HTR-8/SVneo (cell line): Measurements from ENCODE around the gene ZNF608.

ENCODE experiments used
- DNase-seq: peaks from one replicate; pipeline ENCODE4 v3.0.0; 2011; ENCODE audit warnings: low spot score, mixed read lengths; ENCODE audit not compliant: insufficient read length
- FAIRE-seq: peaks from 2 replicates; lab custom pipeline; 2011; peaks lifted over from hg19 to GRCh38; lab: Jason Lieb, UNC

The ZNF608 gene

GRCh38 chr5:124745928-124746915, at the start of gene ZNF608:
Gene ZNF608 (minus strand): TSS chr5:124746639. CDS start chr5:124744989, 1,650 bp downstream.
- DNase-seq (no peak), FAIRE-seq (no peak)

GRCh38 chr5:124795829-124796228, 49.4 kb upstream of the ZNF608 start:
- FAIRE-seq, result no peak
- no peak for DNase-seq

GRCh38 chr5:124790895-124791732, 44.7 kb upstream of the ZNF608 start:
- peak; percentile 48 for DNase-seq
- no peak for FAIRE-seq

- DNase-seq, result no peak
These were observed 44.0 kb upstream of the ZNF608 start for GRCh38 chr5:124790301-124790894.

GRCh38 chr5:124789104-124789605, 42.7 kb upstream of the ZNF608 start:
- DNase-seq (no peak), FAIRE-seq (no peak)

More at GRCh38 chr5:124790301-124790894, 44.0 kb upstream of the ZNF608 start:
- no peak for FAIRE-seq

- DNase-seq, result no peak
- no peak for FAIRE-seq
These were observed 37.4 kb upstream of the ZNF608 start for GRCh38 chr5:124783794-124784193.

GRCh38 chr5:124783285-124783684, 36.8 kb upstream of the ZNF608 start:
- DNase-seq, result no peak
- FAIRE-seq, result no peak

GRCh38 chr5:124782262-124782661, 35.8 kb upstream of the ZNF608 start:
- no peak for DNase-seq
- FAIRE-seq, result no peak

GRCh38 chr5:124780011-124780410, 33.6 kb upstream of the ZNF608 start:
- DNase-seq (no peak), FAIRE-seq (no peak)

GRCh38 chr5:124773315-124774311, 27.2 kb upstream of the ZNF608 start:
- FAIRE-seq, result no peak

GRCh38 chr5:124772457-124773200, 26.2 kb upstream of the ZNF608 start:
- FAIRE-seq, result no peak
- no peak for DNase-seq

More at GRCh38 chr5:124773315-124774311, 27.2 kb upstream of the ZNF608 start:
- no peak for DNase-seq

GRCh38 chr5:124771761-124772160, 25.3 kb upstream of the ZNF608 start:
- no peak for FAIRE-seq
- DNase-seq, result no peak

GRCh38 chr5:124764992-124765611, 18.7 kb upstream of the ZNF608 start:
- FAIRE-seq (no peak), DNase-seq (no peak)

GRCh38 chr5:124764585-124764984, 18.1 kb upstream of the ZNF608 start:
- DNase-seq, result no peak
- FAIRE-seq, result no peak

GRCh38 chr5:124761010-124761409, 14.6 kb upstream of the ZNF608 start:
- DNase-seq (no peak), FAIRE-seq (no peak)

GRCh38 chr5:124760608-124761007, 14.2 kb upstream of the ZNF608 start:
- no peak for FAIRE-seq

GRCh38 chr5:124755565-124755964, 9.1 kb upstream of the ZNF608 start:
- DNase-seq (no peak), FAIRE-seq (no peak)

More at GRCh38 chr5:124760608-124761007, 14.2 kb upstream of the ZNF608 start:
- no peak for DNase-seq

GRCh38 chr5:124755041-124755440, 8.6 kb upstream of the ZNF608 start:
- DNase-seq, result no peak
- FAIRE-seq, result no peak
